Astrocyte (in vitro differentiated cells and primary cell): ENCODE data around the gene ACTN2.

Experiments used
- CTCF ChIP-seq: IDR thresholded peaks from 2 replicates; pipeline ENCODE4 v1.5.1; 2011; ENCODE audit warnings: low read depth, mild to moderate bottlenecking, inconsistent platforms, low read length, moderate library complexity; ENCODE audit not compliant: insufficient read depth
- EZH2 ChIP-seq: IDR thresholded peaks from 2 replicates; pipeline ENCODE4 v1.6.1; 2012; ENCODE audit warnings: mild to moderate bottlenecking, low read length, inconsistent platforms; ENCODE audit not compliant: insufficient read depth

GRCh38 chr1:236761397-236762132, 75.3 kb downstream of the ACTN2 start:
- TF ChIP-seq CTCF (no peak), EZH2 (no peak)
